22Rv1 (cell line): ENCODE results near the gene RRP15.

Experiments
- CTCF ChIP-seq: fragments of 450-650 bp; IDR thresholded peaks from 2 replicates; pipeline ENCODE4 v1.5.1; 2017; ENCODE audit warnings: mild to moderate bottlenecking
- ZFX ChIP-seq: fragments of 450-650 bp; IDR thresholded peaks from 2 replicates; pipeline ENCODE4 v1.6.1; 2017; ENCODE audit warnings: antibody characterized with exemption, borderline replicate concordance

DNA sequence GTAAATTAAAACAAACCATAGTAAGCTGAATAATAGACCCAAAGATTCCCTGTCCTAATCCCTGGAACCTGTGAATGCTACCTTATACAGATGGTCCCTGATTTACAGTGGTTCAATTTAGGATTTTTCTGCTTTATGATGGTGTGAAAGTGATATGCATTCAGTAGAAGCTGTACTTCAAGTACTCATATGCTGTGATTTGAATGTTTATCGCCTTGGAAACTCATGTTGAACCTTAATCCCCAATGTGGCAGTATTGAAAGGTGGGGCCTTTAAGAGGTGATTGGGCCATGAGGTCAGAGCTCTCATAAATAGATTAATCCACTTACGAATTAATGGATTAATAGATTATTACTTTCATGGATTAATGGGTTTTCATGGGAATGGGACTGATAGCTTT, 10.6 kb upstream of the RRP15 start:
- TF ChIP-seq CTCF: no peak
- TF ChIP-seq ZFX: no peak
